GM12878 (cell line): ENCODE results near the gene GET3. TPM values are rescaled to one million over a fixed set of nuclear protein-coding genes. Genes with fewer than 3 reads are reported as not detected.

Experiments used
- ATAC-seq: fragments of 200-7000 bp; cut with Tn5 transposase; 3 replicates; pipeline ENCODE4 v1.9.1; 2020; ENCODE audit warnings: mild to moderate bottlenecking, moderate library complexity
- BruUV-seq: library from RNA; stranded (reverse); fragments of 400-500 nt; replicated peaks from 2 replicates; lab custom pipeline; 2021; lab: Mats Ljungman, UMichigan
- CTCF ChIA-PET: fragments of 300-600 bp; sonication (Branson Sonifier 250); formaldehyde crosslinking; extraction: SDS; loops from one replicate; lab custom pipeline; 2021; ENCODE audit warnings: inconsistent platforms; lab: Yijun Ruan, JAX
- POLR2A ChIA-PET: fragments of 350-600 bp; formaldehyde crosslinking; extraction: SDS; loops from one replicate; lab custom pipeline; 2021; ENCODE audit warnings: inconsistent platforms; lab: Charles Lee
- RAD21 ChIA-PET: fragments of 300-600 bp; sonication (Branson Sonifier 250); formaldehyde crosslinking; loops from one replicate; lab custom pipeline; 2023; ENCODE audit warnings: antibody characterized with exemption; ENCODE audit not compliant: unreplicated experiment; lab: Charles Lee
- SMC1A ChIA-PET: fragments of 300-600 bp; sonication (Branson Sonifier 250); formaldehyde crosslinking; loops from one replicate; lab custom pipeline; 2023; ENCODE audit not compliant: unreplicated experiment, uncharacterized antibody; lab: Charles Lee
- DNase-seq: peaks from one replicate; pipeline ENCODE4 v3.0.0-alpha.2; 2011; ENCODE audit warnings: low read depth, low spot score
- FAIRE-seq: peaks from 3 replicates; lab custom pipeline; 2011; peaks lifted over from hg19 to GRCh38; lab: Jason Lieb, UNC
- H2AFZ ChIP-seq: 2 replicates; pipeline ENCODE4 v1.6.0; 2011; ENCODE audit warnings: low read depth, low read length, control low read depth; ENCODE audit not compliant: control insufficient read depth
- H3K27ac ChIP-seq: 2 replicates; pipeline ENCODE4 v1.5.1; 2011; ENCODE audit warnings: control low read depth; ENCODE audit not compliant: control insufficient read depth, insufficient read depth
- H3K27me3 ChIP-seq, 2 experiments: replicated peaks in 1 of 2; 2 replicates each; pipeline versions ENCODE4 v1.6.0 to v1.6.1; 2011; ENCODE audit warnings: low read length in 1 of 2; ENCODE audit not compliant: control insufficient read depth in 2 of 2, insufficient read depth in 2 of 2
- H3K36me3 ChIP-seq, 2 experiments: 2 replicates each; pipeline ENCODE4 v1.5.1; 2011; ENCODE audit warnings: low read length in 1 of 2; ENCODE audit not compliant: control insufficient read depth in 2 of 2, insufficient read depth in 2 of 2
- H3K4me1 ChIP-seq: 2 replicates; pipeline ENCODE4 v1.6.1; 2011; ENCODE audit warnings: mild to moderate bottlenecking, low read length, moderate library complexity, mixed read lengths; ENCODE audit not compliant: control insufficient read depth, insufficient read depth
- H3K4me2 ChIP-seq: 2 replicates; pipeline ENCODE4 v1.6.0; 2011; ENCODE audit warnings: control low read depth; ENCODE audit not compliant: control insufficient read depth, insufficient read depth
- H3K4me3 ChIP-seq: fragments of 200-600 bp; sonication (generic); 2 replicates; pipeline ENCODE4 v1.5.1; 2016
- H3K79me2 ChIP-seq: 2 replicates; pipeline ENCODE4 v1.6.0; 2011; ENCODE audit warnings: low read length; ENCODE audit not compliant: control insufficient read depth, insufficient read depth
- H3K9ac ChIP-seq: 2 replicates; pipeline ENCODE4 v1.8.0; 2011; ENCODE audit warnings: low read length, control low read depth, mixed read lengths; ENCODE audit not compliant: control insufficient read depth, insufficient read depth
- H3K9me3 ChIP-seq: replicated peaks from 3 replicates; pipeline ENCODE4 v1.5.1; 2011; ENCODE audit warnings: mild to moderate bottlenecking, low read length; ENCODE audit not compliant: control insufficient read depth, insufficient read depth
- H4K20me1 ChIP-seq: 2 replicates; pipeline ENCODE4 v1.6.0; 2011; ENCODE audit not compliant: control insufficient read depth, insufficient read depth
- CHD1 ChIP-seq: IDR thresholded peaks from 2 replicates; pipeline ENCODE4 v1.6.1; 2012; ENCODE audit warnings: low read depth, low read length, improper control_type of control experiment
- CHD4 ChIP-seq: fragments of 200-600 bp; sonication (generic); IDR thresholded peaks from 2 replicates; pipeline ENCODE4 v1.6.1; 2016; ENCODE audit warnings: mild to moderate bottlenecking
- EGR1 ChIP-seq, 2 experiments: IDR thresholded peaks; 1 replicate in 1 of 2; 2 replicates in 1 of 2; pipeline ENCODE4 v1.6.1; 2011 to 2012; ENCODE audit warnings: low read depth in 2 of 2, low read length in 2 of 2, borderline replicate concordance in 1 of 2, mild to moderate bottlenecking in 1 of 2, moderate library complexity in 1 of 2
- GATAD2B ChIP-seq: fragments of 450-650 bp; conservative IDR thresholded peaks from 2 replicates; pipeline ENCODE4 v1.6.1; 2017; ENCODE audit warnings: low read depth, mild to moderate bottlenecking, moderate library complexity
- MYB ChIP-seq: fragments of 150-350 bp; IDR thresholded peaks from 2 replicates; pipeline ENCODE4 v1.6.1; 2014; ENCODE audit warnings: mild to moderate bottlenecking, low read depth, low read length, borderline replicate concordance
- NFYB ChIP-seq: IDR thresholded peaks from 2 replicates; pipeline ENCODE4 v1.6.1; 2011; ENCODE audit warnings: low read depth, mild to moderate bottlenecking, low read length, improper control_type of control experiment, moderate library complexity; ENCODE audit not compliant: insufficient read depth
- PML ChIP-seq: IDR thresholded peaks from 2 replicates; pipeline ENCODE4 v1.6.1; 2012; ENCODE audit warnings: low read length, inconsistent platforms
- POLR2A ChIP-seq: IDR thresholded peaks from 2 replicates; pipeline ENCODE4 v1.6.1; 2011; ENCODE audit warnings: low read depth, mild to moderate bottlenecking, low read length
- RCOR1 ChIP-seq: conservative IDR thresholded peaks from 2 replicates; pipeline ENCODE4 v1.6.1; 2012; ENCODE audit warnings: low read depth, low read length, improper control_type of control experiment
- SREBF1 ChIP-seq: IDR thresholded peaks from 2 replicates; pipeline ENCODE4 v1.6.1; 2012; ENCODE audit warnings: mild to moderate bottlenecking, low read length
- STAT1 ChIP-seq: fragments of 450-650 bp; conservative IDR thresholded peaks from 2 replicates; pipeline ENCODE4 v1.6.1; 2014; ENCODE audit warnings: antibody characterized with exemption, mild to moderate bottlenecking
- STAT3 ChIP-seq: IDR thresholded peaks from 2 replicates; pipeline ENCODE4 v1.6.1; 2011; ENCODE audit warnings: low read depth, low read length, improper control_type of control experiment
- TARDBP ChIP-seq: IDR thresholded peaks from 2 replicates; pipeline ENCODE4 v1.6.1; 2016; ENCODE audit warnings: borderline replicate concordance
- TCF7 ChIP-seq: IDR thresholded peaks from 2 replicates; pipeline ENCODE4 v1.6.1; 2014; ENCODE audit warnings: antibody characterized with exemption, borderline replicate concordance
- WRNIP1 ChIP-seq: IDR thresholded peaks from 2 replicates; pipeline ENCODE4 v1.6.1; 2011; ENCODE audit warnings: low read depth, low read length, improper control_type of control experiment, borderline replicate concordance
- ZBTB11 ChIP-seq: fragments of 450-650 bp; formaldehyde crosslinking; IDR thresholded peaks from 2 replicates; pipeline ENCODE4 v1.5.0; 2022; ENCODE audit warnings: mild to moderate bottlenecking, missing genetic modification characterization
- ZNF207 ChIP-seq: fragments of 450-650 bp; IDR thresholded peaks from 2 replicates; pipeline ENCODE4 v1.6.1; 2014; ENCODE audit warnings: antibody characterized with exemption, mild to moderate bottlenecking, borderline replicate concordance
- WGBS: methylation state at CpG from one replicate; pipeline ENCODE4 v1.1.6; 2016; ENCODE audit warnings: low lambda C conversion rate; ENCODE audit not compliant: insufficient replicate concordance, insufficient coverage; ENCODE audit errors: missing lambda C conversion rate; 5-methylcytosine and 5-hydroxymethylcytosine counted together
- in situ Hi-C: fragments of 300-500 bp; cut with MboI; formaldehyde crosslinking; loops from 9 replicates; pipeline ENCODE4 v1.14.3; 2018; ENCODE audit warnings: mixed read lengths
- intact Hi-C: fragments of 100-400 bp; cut with micrococcal nuclease; formaldehyde crosslinking; loops from one replicate; pipeline ENCODE4 v1.14.2; 2022; ENCODE audit not compliant: unreplicated experiment
- polyA plus RNA-seq, 11 experiments: library from polyadenylated mRNA; depleted of rRNA in 4 of 11; unstranded in 6 of 11; stranded (reverse) in 5 of 11; fragments of >200 nt; fragmentation: Nextera tagmentation in 4 of 11; fragmentation: Illumina TruSeq in 1 of 11; extraction: Ambion mirVana in 4 of 11; extraction: Trizol in 1 of 11; gene quantifications; 1 replicate in 1 of 11; 2 replicates in 10 of 11; pipeline versions ENCODE4 v1.2.1 to v1.2.3, GENCODE V29; 2011 to 2016; ENCODE audit warnings: inconsistent platforms in 2 of 11, missing spikeins in 2 of 11, low read depth in 1 of 11
- total RNA-seq, 4 experiments: library from RNA; depleted of rRNA in 3 of 4; stranded (reverse); fragments of >200 nt in 3 of 4; fragmentation: Illumina TruSeq in 1 of 4; extraction: Trizol in 1 of 4; gene quantifications; 2 replicates each; pipeline versions ENCODE4 v1.2.1 to v1.2.3, GENCODE V29; 2013 to 2021

GET3 gene
- total and polyA plus RNA-seq, 10 of the 15 experiments (the other 5 are each of a cell fraction or from before 2014, with no cell fraction given), result 14.5 to 144 (median 97.2) TPM

DNA sequence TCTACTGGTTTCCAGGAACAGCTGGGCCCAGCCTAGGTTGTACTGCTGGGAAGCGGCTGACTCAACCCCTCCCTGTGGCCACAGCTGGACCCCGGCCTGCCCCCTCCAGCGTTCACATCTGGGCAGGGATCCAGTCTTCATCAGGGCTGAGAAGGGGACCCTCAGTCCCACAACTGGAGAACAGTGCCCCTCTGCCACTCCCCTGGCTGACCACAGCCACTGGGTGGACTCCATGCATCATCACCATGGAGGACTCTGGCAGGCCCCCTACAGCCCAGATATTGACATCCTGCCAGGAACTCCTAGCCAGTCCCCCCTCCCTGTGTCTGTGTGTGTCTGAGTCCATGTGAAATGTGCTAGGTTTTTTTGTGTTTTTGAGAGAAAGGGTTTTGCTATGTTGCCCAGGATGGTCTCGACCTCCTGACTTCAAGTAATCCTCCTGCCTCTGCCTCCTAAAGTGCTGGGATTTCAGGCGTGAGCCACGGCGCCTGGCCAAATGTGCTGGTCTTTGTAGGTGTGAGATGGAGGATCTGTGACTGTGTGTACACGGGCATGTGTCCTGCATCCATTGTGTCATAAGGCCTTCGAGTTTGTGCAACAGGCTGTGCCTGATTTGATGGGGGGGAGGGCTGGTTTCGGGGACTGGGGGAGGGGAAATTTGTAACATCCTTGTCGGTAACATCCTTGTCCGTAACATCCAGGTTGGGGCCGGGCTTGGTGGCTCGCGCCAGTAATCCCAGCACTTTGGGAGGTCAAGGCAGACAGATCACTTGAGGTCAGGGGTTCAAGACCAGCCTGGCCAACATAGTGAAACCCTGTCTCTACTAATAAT is 42.1 kb downstream of the GET3 start:
- Histone ChIP-seq H3K36me3 (no peaks in the 10 kb centered on the region), H4K20me1 (no peaks in the 10 kb centered on the region), H3K9me3 (no peaks in the 10 kb centered on the region), H3K4me1 (peaks cover 45% of the 10 kb centered on the region), H3K9ac (peak overlapping the region; percentile 94), H3K27me3 (no peaks in the 10 kb centered on the region), H3K27ac (peak overlapping the region; percentile 91), H2AFZ (peak overlapping the region; percentile 78; the same call in 1 of the 2 replicates), H3K4me3 (peak overlapping the region; percentile 76), H3K4me2 (peak overlapping the region; percentile 99), H3K79me2 (peaks cover 9% of the 10 kb centered on the region)
- SMC1A ChIA-PET, result interaction anchor here (1.0 to 8.4 kb wide), 6 partner anchors 8 to 186 kb away, joined by 3 to 240 read pairs (median 11); partner anchors contain the start of gene JUNB
- peak; percentile 4; the same call in 1 of the 3 replicates for ATAC-seq
- 58% methylated on average over 15 of the region's 15 CpGs for WGBS
- POLR2A ChIA-PET, result interaction anchor here (1.6 to 9.3 kb wide), 3 partner anchors 9 to 21 kb away, joined by 6 to 303 read pairs (median 66); partner anchors contain the start of gene JUNB
- intact Hi-C loops, result no loop called here
- RAD21 ChIA-PET, result interaction anchor here (1.3 to 4.8 kb wide), 4 partner anchors 8 to 112 kb away, joined by 3 to 303 read pairs (median 31); partner anchors contain the start of genes GCDH and JUNB
- BruUV-seq, result no TSS peak
- in situ Hi-C loops, result no loop called here
- CTCF ChIA-PET, result interaction anchor here (1.3 to 12.1 kb wide), 7 partner anchors 8 to 68 kb away, joined by 4 to 537 read pairs (median 18); partner anchors contain the start of genes JUNB, PRDX2, RNASEH2A and THSD8
- no peak for FAIRE-seq
- no peak for DNase-seq
- TF ChIP-seq PML (no peak), CHD1 (no peak), ZNF207 (no peak), STAT1 (no peak), MYB (no peak), TCF7 (no peak), SREBF1 (no peak), WRNIP1 (no peak), POLR2A (peak; percentile 58; the same call in 1 of the 2 replicates), TARDBP (no peak), GATAD2B (peak; percentile 83), NFYB (no peak), EGR1 (IDR thresholded peaks at IDR 0.05; ENCODE audit: borderline replicate concordance in 1 of 2, low read depth in 2 of 2, low read length in 2 of 2) (0 out of 3 replicates have a peak, but pooled peaks of 1 of the 2 experiments have one; percentile 25), CHD4 (no peak), ZBTB11 (CRISPR knock-in tag) (no peak), RCOR1 (no peak), STAT3 (no peak)
